SHP77 treated with DMSO at 0.1 percent for 48 hours (cell line): ENCODE data around the gene OR2L8.

ENCODE experiments used
- DNase-seq: peaks from one replicate; lab custom pipeline; 2025; lab: John Stamatoyannopoulos, UW

The OR2L8 gene, protein sequence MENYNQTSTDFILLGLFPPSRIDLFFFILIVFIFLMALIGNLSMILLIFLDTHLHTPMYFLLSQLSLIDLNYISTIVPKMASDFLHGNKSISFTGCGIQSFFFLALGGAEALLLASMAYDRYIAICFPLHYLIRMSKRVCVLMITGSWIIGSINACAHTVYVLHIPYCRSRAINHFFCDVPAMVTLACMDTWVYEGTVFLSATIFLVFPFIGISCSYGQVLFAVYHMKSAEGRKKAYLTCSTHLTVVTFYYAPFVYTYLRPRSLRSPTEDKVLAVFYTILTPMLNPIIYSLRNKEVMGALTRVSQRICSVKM

DNA sequence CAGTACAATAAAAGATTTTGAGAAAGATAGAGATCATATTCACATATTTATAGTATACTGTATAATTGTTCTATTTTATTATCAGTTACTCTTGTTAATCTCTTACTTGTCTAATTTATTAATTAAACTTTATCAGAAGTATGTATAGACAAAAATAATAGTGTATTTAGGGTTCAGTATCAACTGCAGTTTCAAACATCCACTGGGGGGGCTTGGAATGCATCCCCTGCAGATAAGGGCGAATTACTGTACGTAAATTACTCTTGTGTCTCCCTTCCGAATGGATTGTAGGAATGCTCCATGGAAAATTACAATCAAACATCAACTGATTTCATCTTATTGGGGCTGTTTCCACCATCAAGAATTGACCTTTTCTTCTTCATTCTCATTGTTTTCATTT lies at the start of gene OR2L8:
OR2L8 (plus strand) TSS at position 301 of the 400 bp plus-strand sequence; CDS start at position 301, 0 bp downstream.
- no peak for DNase-seq

DNA sequence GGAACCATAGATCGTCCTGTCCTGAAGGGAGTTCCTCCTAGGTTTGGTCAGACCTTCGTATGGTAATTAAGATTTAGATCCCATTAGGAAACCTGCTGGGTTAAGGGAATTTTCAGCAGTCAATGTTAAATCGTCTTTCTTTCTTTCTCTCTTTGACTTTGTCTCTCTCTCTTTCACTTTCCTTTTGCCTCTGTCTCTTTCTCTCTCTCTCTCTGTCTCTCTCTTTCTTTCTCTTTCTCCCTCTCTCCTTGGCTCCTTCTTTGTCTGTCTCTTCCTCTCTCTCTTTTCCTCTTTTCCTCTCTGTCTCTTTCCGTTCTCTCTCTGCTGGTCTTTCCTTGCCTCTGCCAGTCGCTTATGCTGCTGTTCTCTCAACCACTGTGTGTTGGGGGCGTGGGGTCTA lies 44.5 kb upstream of the OR2L8 start:
- DNase-seq: no peak

DNA sequence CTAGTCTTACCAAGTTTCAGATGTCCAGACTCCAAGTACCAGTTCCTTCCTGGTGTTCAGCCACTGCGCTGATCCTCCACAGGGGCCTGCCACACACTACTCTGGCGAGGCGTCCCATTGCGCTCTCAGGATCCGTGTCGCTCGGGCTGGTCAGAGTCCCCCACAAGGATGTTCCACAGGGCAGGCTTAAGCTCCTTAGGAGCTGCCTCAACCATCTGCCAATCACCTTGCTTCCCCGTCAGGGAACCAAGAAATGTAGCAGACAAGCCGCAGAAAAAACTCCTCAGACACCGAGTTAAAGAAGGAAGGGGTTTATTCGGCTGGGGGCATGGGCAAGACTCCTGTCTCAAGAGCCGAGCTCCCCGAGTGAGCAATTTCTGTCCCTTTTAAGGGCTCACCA lies 43.5 kb upstream of the OR2L8 start:
- no peak for DNase-seq

DNA sequence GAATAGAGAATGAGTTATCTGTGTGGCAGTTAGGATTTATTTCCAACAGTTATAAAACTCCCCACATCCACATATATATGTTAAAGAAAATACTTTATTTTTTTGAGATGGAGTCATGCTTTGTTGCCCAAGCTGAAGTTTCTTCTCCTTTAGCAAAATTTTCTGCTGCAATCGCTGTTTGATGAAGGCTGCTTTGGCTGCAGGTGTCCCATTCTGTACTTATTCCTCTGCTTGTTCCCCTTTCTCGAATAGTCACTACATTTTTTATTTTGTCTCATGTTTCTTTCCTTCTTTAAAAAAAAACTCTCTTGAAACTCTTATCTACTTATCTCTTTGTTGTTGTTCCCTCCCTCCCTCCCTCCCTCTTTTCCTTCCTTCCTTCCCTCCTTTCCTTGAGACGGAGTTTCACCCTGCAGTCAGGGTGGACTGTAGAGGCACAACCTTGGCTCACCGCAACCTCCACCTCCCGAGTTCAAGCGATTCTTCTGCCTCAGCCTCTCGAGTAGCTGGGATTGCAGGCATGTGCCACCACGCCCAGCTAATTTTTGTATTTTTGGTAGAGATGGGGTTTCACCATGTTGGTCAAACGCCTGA lies 42.7 kb upstream of the OR2L8 start:
- DNase-seq: no peak

DNA sequence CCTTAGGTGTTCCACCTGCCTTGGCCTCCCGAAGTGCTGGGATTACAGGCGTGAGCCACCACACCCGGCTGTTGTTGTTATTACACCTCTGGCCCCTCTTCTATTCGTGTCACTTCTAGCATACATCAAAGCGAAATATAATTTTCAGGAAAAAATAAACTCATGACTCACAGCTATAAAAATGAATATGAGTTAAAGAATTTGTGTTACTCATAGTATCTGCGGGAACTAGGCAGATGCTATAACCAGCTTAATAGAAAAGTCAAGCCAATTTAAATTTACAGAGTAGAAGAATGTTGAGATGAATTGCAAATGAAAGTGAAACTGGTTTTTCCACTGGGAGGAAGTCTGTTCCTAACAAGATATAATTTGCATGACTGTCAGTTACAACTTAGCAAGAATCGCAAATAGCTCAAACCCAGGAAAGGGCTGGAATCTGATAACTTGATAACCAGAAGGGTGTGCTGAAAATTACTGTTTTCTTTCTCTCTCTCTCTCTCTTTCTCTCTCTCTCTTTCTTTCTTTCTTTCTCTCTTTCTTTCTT lies 42.1 kb upstream of the OR2L8 start:
- DNase-seq: no peak

DNA sequence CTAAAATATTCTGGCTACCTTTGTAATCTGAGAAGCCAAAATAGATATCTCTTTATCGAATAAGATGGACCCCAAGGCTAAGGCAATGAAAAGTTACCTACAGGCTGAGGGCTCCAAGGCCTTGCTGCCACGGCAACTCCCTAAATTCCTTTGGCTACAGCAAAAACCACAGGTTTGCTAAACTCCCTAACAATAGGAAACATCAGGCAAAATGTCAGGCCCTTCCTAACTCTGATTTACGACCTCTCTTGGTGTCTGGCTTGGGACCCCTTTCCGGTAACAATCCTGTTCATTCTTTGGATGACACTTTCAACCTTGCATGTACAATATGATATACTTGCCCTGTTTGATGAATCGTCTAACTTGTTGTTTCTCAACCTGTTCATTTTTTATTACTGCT lies 39.9 kb upstream of the OR2L8 start:
- no peak for DNase-seq

DNA sequence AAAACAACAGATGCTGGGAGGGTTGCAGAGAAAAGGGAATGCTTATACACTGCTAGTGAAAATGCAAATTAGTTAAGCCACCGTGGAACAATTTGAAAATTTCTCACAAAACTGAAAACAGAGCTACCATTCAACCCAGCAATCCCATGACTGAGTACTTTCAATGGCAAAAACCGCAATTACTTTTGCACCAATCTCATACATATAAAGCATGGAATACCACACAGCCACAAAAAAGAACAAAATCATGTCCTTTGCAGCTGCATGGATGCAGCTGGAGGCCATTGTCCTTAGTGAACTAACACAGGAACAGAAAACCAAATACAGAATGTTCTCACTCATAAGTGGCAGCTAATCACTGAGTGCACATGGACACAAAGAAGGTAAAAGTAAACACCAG lies 34.9 kb upstream of the OR2L8 start:
- no peak for DNase-seq

DNA sequence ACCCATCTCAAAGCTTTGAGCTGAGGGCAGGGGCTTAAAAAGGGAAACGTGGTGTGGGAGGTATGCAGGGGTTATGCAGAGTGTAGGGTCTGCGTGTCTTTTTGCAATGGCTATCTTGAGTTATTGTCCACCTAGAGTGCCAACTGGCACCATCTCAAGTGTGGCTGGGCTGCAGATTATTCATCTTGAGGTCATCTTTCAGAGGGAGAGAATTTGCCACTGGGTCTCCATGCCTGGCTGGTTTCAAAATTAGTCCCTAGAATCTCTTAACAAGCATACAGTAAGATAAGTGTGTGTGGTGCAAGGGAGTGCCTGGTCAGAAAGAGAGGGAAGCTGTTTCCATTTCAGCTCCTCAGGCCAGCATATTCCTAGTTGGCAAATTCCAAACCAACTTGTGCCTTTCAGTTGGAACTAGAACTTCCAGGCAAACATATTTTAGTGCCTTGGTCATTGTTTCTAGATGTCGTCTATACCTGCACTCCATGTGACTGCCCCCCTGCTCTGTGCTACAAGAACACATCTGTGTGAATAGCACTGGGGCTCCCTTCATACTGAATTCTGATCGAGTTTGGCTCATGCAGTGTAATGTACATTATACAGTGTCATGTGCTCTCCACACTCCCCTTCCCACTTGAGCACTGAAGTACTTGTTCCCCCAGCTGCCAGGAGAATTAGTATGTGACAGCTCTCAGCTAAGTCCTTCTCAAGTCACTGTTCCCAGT lies 33.6 kb upstream of the OR2L8 start:
- DNase-seq: no peak

DNA sequence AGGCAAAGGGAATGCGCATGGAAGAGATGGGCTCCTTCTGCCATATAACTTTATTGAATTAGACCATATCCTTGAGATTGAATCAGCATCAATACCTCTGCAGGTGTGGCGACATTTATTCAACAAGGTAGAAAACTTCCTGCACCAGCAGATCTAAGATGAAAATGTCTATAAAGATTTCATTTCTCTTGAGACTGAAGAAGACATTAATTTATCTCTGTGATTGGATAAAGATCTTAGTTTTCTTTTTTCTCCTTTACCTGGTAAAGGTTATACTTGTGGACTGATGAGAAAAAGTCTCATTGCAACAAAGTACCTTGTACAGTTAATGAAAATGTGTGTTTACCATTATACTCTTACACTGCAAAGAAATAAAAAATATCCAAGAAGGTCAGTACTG lies 28.7 kb upstream of the OR2L8 start, which contains the start of gene OR2T8:
OR2T8 (plus strand) TSS at position 301 of the 400 bp plus-strand sequence. CDS start 766 bp downstream, outside the sequence.
- no peak for DNase-seq

DNA sequence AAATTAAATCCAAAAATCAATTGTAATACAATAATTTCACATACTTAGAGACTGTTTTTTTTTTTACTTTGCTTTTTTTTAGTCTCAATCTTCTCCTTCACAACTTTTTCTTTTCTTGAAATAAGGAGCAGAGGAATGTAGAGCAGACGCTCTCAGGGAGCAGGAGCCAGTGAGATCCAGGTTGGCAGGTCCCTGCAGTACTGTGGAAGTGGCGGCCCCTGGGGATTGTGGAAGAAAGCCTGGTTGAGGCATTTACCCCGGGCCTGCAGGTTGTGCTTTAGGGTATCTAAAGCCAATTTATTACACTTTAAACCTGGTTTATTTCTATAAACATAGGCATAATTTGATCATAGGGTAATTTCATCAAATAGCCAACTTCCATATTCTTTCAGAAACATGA lies 24.7 kb upstream of the OR2L8 start:
- no peak for DNase-seq

DNA sequence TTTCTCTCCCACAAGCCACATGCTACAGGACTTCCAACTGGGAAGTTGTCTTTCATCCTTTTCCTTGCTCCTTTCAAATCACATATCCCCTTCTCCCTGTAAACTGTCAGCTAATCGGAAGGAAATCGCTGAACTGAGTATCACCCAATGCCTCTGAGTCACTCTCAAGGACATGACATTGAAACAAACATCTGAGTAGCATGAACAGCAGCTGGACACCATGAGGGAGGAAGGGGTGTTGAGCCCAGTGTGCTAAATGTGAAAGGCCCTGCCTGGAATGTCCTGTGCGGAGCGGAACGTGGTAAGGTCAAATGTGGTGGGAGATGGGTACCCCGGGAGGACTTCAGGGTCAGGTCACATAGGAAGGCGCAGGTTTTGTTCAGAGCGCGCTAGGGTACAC lies 23.8 kb upstream of the OR2L8 start, which contains the start of gene OR2AJ1:
OR2AJ1 (plus strand) TSS at position 22 of the 400 bp plus-strand sequence. CDS start 8,880 bp downstream, outside the sequence.
- no peak for DNase-seq

DNA sequence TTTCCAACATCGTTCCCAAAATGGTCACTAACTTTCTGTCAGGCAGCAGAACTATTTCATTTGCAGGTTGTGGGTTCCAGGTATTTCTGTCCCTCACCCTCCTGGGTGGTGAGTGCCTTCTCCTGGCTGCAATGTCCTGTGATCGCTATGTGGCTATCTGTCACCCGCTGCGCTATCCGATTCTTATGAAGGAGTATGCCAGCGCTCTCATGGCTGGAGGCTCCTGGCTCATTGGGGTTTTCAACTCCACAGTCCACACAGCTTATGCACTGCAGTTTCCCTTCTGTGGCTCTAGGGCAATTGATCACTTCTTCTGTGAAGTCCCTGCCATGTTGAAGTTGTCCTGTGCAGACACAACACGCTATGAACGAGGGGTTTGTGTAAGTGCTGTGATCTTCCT lies 14.7 kb upstream of the OR2L8 start:
- no peak for DNase-seq

DNA sequence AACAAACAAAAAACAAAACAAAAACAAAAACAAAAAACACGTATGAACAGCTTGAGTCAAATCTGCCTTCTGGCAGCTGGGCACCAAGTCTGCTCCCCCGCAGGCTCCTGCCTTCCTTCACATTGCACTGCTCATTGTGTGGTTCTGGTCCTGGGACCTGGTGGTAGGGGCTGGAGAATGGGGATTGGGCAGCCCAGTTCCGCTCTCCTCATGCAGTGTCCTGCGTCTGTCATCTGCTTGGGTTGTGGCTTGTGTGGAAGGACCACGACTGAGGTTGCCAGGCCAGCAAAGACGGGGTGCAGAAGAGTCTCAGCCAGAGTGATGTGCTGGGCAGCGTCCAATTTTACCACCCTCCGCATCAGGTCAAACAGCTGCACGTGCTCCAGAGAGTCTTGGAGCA lies 12.9 kb upstream of the OR2L8 start:
- DNase-seq: no peak

DNA sequence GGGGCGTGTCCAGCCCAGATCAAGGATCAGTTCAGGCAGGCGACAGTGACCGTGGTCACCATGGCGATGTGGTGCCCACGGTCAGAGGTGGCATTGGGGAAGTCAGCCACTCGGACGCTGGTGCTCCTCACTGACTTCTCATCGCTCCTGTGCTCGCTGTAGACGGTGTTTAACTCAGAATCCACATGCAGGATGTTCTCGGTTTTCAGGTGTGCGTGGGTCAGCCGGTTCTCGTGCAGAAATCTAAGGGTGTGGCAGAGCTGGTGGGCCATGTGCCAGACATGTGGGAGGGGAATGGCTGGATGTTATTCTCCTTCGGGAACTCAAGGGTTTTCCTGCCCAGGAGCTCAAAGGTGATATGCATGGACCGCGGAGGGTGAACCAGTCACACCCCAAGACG lies 12.2 kb upstream of the OR2L8 start:
- DNase-seq: no peak

DNA sequence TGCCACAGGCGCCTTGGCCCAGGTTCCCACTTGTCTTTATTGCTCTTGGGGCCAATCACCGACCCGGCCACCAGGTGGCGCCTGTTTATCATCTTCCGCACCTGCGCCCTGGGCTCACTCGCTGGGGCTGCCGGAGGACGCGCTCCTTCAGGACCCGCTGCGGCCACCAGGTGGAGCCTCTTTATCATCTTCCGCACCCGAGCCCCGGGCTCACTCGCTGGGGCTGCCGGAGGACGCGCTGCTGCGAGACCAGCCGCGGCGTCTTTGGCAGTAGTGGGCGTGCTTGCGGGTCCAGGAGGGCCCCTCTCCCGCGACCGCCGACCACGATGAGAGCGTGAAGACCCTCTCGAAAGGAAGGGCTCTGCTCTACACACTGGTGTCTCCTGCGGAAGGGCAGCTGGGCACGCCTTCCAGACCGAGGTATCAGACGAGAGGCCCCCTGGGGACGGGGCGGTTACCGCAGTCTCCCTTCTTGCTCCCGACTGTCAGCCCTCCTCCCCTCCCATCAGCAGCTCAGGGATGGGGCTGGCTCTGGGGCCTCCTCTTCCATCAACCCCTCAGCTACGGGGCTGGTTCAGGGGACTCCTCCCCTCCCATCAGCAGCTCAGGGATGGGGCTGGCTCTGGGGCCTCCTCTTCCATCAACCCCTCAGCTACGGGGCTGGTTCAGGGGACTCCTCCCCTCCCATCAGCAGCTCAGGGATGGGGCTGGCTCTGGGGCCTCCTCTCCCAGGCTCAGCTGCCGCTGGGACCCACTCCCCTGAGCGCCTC lies 11.5 kb upstream of the OR2L8 start:
- DNase-seq: peak; percentile 32

DNA sequence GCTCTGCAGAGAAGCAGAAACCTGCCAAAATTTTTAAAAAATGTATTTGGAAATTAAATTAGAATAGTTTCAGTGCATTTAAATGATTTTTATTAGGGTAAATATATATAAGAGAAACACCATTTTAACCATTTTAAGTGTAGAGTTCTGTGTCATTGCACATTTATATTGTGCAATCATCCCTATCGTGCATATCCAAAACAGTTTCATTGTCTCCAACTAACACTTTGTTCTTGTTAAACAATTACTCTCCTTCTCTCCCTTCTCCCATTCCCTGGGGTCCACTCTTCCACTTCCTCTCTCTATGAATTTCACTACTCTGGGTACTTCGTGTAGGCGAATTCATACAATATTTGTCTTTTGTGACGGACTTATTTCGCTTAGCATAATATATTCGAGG lies 6.0 kb upstream of the OR2L8 start:
- DNase-seq: no peak

DNA sequence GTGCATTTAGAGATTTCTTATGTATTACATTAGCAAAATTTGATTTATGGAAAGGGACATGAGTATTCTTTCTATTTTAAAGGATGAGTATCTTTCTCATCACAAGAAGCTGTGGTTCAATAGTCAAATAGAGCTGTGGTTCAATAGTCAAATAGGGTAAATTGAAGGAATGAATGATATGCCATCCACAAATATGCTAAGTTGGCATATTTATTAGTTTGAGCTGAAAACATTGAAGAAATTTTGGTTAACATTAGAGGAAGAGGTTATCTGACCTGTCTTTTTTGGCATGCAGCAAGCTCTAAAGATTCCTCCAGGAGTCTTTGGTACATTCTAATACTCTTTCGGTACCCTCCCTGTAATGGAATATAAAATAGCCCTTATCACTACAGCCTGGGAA lies 4.8 kb downstream of the OR2L8 start:
- DNase-seq: no peak

DNA sequence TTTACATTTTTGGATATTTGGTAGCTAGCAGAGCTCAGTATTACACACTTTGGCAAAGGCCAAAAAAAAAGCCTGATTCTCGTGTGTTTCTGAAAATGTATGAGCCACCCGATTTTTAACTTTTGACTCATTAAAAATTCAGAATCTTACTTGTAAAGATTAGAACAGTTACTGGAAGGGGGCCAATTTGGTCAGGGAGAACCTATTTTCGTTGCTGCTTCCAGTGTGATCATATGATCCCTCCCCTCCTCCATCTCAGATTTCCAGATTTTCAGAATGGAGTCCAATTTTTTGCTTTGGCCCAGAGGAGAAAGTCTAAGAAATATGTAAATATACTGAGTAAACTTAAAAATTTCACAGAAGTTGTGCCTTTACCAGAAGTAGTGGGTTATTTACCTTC lies 13.1 kb downstream of the OR2L8 start:
- DNase-seq: no peak

DNA sequence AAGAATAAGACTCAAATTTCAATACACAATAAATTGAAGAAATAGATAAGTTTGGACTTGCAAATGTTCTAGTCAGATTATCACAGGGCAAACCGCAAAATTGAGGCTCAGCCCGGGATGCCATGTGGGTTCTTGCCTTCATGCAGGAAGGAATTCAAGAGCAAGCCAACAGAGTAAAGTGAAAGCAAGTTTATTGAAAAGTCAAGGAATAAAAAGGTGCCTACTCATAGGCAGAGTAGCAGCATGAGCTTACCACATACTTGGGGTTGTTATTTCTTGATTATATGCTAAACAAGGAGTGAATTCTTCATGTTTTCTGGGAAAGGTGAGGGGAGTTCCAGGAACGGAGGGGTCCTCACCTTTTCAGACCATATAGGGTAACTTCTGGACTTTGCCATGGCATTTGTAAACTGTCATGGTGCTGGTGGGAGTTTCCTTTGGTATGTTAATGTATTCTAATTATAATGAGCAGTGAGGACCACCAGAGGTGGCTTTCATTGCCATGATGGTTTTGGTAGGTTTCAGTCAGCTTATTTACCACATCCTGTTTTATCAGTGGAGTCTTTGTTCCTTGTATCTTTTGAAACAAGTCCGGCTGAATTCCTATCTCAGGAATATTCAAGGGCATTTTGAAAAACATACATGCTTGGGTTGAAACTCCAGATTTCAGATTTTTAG lies 14.4 kb downstream of the OR2L8 start:
- DNase-seq: no peak

DNA sequence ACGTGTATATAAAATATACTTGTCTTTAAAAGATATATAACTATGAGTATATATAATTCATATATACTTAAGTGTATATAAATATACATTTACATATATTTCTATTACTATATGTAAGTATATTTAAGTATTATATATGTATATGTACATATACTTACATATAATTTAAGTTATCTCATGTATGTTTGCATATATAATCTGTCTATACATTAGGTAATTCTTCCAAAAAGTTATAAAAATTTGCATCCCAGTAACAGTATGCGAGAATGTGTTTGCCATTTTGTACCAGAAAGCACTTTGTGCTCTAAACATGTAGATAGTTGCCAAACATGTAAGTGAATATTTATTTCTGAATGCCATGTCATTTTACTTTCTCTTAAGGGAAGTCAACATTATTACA lies 16.3 kb downstream of the OR2L8 start, which contains the start of gene OR2AK2:
OR2AK2 (plus strand) TSS at position 301 of the 400 bp plus-strand sequence. CDS start 144 bp downstream, outside the sequence.
- no peak for DNase-seq

DNA sequence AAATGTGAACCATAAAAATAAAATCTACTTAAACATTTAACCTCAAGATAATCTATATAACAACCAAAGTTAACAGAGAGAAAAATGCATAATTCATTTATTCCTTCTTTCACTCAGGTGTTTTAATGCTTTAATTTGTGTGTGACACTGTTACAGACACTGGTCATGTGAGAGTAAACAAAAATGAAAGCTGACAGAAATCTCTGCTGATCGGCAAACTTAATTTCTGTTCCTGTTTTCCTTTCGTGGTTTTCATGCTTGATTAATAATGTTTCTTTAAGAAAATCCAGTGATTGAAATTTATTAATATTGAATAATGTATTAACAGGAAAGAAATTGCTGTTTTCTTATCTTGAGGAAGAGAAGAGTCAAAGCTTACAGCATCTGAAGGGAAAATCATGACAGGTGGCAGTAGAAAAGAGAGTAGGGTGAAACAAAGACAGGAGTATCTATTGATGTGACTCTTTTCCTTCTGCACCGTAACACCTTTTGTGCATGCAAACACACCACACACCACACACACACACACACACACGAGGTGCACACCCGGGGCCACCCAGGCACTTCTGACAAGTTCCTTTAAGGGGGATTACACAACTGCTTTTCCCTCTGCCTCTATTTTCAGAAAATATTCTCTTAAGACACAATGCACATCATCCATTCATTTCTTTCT lies 18.0 kb downstream of the OR2L8 start:
- DNase-seq: no peak
